ENCODE results near the gene MICALL1. TPM values are rescaled to one million over a fixed set of nuclear protein-coding genes. Genes with fewer than 3 reads are reported as not detected.

The MICALL1 gene, protein sequence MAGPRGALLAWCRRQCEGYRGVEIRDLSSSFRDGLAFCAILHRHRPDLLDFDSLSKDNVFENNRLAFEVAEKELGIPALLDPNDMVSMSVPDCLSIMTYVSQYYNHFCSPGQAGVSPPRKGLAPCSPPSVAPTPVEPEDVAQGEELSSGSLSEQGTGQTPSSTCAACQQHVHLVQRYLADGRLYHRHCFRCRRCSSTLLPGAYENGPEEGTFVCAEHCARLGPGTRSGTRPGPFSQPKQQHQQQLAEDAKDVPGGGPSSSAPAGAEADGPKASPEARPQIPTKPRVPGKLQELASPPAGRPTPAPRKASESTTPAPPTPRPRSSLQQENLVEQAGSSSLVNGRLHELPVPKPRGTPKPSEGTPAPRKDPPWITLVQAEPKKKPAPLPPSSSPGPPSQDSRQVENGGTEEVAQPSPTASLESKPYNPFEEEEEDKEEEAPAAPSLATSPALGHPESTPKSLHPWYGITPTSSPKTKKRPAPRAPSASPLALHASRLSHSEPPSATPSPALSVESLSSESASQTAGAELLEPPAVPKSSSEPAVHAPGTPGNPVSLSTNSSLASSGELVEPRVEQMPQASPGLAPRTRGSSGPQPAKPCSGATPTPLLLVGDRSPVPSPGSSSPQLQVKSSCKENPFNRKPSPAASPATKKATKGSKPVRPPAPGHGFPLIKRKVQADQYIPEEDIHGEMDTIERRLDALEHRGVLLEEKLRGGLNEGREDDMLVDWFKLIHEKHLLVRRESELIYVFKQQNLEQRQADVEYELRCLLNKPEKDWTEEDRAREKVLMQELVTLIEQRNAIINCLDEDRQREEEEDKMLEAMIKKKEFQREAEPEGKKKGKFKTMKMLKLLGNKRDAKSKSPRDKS
- 47.2 to 51.7 TPM (median 48.2 TPM) in 3 replicates for total RNA-seq

DNA sequence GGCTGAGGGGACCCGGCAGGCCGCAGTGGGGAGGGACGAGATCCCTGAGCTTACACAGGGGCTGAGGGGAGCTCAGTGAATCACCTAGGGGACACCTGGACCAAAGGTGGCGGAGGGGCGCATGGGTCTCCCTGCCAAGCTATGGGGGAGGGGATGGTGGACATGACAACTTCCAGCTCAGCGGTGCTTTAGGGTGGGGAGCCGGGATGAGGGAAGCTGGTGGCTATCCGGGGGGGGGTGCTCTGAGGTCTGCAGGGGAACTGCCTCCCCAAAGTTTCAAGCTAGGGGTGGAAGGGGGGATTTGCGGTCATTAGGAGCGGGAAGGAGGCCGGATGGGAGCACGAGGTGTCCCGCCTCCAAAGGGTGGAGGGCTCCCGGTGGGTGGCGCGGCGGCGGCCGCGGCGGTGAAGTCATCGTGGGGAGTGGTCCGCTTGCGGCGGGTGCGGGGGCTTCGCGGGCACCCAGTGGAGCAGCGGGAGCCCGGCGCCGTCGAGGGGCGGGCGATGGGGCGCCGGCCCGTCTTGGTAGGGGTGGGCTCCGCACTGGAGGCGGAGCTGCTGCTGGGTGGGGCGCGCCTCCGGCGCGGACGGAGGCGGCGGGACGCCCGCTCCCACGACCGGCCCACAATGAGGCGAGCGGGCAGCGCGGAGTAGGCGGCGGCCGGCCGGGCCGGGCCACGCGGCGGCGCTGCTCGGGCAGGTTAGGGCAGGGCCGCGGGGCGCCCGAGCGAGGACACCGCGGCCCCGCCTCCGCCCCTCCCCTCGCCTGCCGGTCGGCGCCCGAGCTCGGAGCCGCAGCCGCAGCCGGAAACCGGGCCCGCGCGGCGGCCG, at the start of gene MICALL1:
MICALL1 (plus strand) TSS at position 764 of the 830 bp plus-strand sequence. CDS start 126 bp downstream, outside the sequence.
- H3K4me3 Mint-ChIP-seq: peak within 1 kb of the TSS; percentile 82
- H3K9me3 Mint-ChIP-seq: no peaks in the 10 kb centered on the region
- H3K4me1 Mint-ChIP-seq: peaks cover 33% of the 10 kb centered on the region
- H3K36me3 Mint-ChIP-seq: peaks cover 3% of the 10 kb centered on the region
- no peaks in the 10 kb centered on the region for H3K27me3 Mint-ChIP-seq (ENCODE audit: low read depth)
- TF ChIP-seq, protein P1, sequence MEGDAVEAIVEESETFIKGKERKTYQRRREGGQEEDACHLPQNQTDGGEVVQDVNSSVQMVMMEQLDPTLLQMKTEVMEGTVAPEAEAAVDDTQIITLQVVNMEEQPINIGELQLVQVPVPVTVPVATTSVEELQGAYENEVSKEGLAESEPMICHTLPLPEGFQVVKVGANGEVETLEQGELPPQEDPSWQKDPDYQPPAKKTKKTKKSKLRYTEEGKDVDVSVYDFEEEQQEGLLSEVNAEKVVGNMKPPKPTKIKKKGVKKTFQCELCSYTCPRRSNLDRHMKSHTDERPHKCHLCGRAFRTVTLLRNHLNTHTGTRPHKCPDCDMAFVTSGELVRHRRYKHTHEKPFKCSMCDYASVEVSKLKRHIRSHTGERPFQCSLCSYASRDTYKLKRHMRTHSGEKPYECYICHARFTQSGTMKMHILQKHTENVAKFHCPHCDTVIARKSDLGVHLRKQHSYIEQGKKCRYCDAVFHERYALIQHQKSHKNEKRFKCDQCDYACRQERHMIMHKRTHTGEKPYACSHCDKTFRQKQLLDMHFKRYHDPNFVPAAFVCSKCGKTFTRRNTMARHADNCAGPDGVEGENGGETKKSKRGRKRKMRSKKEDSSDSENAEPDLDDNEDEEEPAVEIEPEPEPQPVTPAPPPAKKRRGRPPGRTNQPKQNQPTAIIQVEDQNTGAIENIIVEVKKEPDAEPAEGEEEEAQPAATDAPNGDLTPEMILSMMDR (IDR thresholded peaks at IDR 0.05; ENCODE audit: unreplicated experiment): no peak
- DNase-seq (ENCODE audit: low spot score in 2 of 2, unreplicated experiment in 2 of 2): peak; percentile 44 to 68
- peak within 1 kb of the TSS; percentile 90 for H3K27ac Mint-ChIP-seq

DNA sequence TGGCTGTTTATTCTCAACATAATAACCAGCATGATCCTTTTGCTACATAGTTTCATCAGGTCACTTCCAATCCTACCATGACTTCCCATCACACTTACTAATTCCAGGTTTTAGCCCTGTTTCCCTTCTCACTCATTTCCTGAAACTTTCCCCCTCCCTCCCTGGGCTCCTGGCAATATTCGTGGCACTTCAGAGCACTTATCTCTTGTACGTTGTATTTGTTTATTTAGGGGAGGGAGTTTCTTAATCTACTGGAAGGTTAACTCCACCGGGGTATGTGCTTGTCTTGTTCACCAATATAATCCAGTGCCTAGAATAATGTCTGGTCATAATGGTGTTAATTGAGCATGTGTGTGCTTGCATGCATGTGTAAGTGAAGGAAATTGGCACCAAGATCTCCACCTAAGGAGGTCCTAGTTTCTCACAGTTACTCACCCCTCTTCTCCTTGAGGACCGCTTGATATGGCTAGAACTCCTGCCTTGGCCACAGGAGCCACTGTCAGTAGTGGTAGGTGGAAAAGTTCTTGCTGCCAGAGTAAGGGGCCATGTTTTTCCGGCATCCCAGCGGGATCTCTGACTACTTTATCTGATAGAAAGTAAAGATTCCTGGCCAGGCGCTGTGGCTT, 45.2 kb upstream of the MICALL1 start:
- no peak overlapping the region for H3K27ac Mint-ChIP-seq
- no peak for DNase-seq (ENCODE audit: low spot score in 2 of 2, unreplicated experiment in 2 of 2)
- TF ChIP-seq, protein P1 (IDR thresholded peaks at IDR 0.05; ENCODE audit: unreplicated experiment): no peak
- no peaks in the 10 kb centered on the region for H3K9me3 Mint-ChIP-seq
- no peaks in the 10 kb centered on the region for H3K4me1 Mint-ChIP-seq
- H3K36me3 Mint-ChIP-seq: peaks cover 37% of the 10 kb centered on the region
- no peaks in the 10 kb centered on the region for H3K27me3 Mint-ChIP-seq (ENCODE audit: low read depth)
- no peak overlapping the region for H3K4me3 Mint-ChIP-seq

DNA sequence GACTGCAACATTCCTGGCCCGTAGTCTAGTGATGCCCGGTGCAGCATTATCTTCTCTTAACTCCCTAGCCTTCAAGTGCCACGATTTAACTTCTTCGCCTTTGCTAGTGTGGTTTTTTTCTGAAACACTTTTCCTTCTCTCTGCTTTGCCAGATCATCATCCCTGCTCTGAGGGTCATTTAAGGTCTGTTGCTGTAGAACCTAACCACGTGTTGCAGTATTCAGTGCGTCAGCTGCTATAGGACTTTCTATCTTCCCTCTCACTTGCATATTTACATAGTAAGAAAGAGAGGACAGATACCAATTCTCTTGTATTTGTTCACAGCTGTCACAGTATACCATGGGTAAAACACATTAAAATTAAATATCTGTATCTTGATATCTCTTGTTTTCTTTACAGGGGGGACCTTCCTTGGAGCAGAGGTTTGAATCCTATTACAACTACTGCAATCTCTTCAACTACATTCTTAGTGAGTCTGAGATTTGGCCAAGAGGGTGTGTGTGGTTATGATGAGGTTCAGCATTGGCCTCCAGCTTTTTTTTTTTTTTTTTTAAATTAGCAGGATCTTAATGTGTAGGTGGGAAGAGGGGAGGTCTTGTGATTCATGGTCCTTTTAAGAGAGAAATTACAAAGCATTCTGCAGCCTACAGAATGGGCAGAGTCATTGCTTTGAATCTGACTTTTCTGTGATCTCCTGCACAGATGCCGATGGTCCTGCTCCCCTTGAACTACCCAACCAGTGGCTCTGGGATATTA, 43.3 kb upstream of the MICALL1 start:
- TF ChIP-seq, protein P1 (IDR thresholded peaks at IDR 0.05; ENCODE audit: unreplicated experiment): no peak
- no peaks in the 10 kb centered on the region for H3K9me3 Mint-ChIP-seq
- H3K27me3 Mint-ChIP-seq (ENCODE audit: low read depth): no peaks in the 10 kb centered on the region
- H3K4me1 Mint-ChIP-seq: no peaks in the 10 kb centered on the region
- DNase-seq (ENCODE audit: low spot score in 2 of 2, unreplicated experiment in 2 of 2): no peak
- no peak overlapping the region for H3K4me3 Mint-ChIP-seq
- H3K27ac Mint-ChIP-seq: peak overlapping the region; percentile 25
- peaks cover 38% of the 10 kb centered on the region for H3K36me3 Mint-ChIP-seq

DNA sequence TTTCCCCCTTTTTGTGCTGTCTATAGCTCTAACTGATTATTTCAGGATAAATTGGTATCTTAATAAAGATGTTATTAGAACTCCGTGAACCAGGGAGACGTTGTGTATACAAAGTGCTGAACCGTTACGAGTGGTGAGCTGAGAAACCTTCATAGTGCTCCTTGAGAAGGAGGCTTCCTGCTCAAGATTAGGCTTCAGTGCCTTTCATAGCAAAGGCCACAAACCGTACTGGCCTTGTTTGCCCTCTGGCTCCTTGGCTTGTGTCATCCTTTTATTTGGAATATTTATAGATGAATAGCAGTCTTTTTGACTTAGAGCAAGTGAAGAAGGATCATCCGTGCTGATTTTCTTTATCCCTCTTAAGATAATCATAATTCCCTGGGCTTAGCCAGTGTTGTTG, 40.6 kb upstream of the MICALL1 start:
- no peak for DNase-seq (ENCODE audit: low spot score in 2 of 2, unreplicated experiment in 2 of 2)
- Mint-ChIP-seq H3K36me3 (peaks cover 38% of the 10 kb centered on the region), H3K27me3 (ENCODE audit: low read depth) (no peaks in the 10 kb centered on the region), H3K9me3 (no peaks in the 10 kb centered on the region), H3K4me1 (no peaks in the 10 kb centered on the region), H3K4me3 (no peak overlapping the region), H3K27ac (no peak overlapping the region)
- TF ChIP-seq, protein P1 (IDR thresholded peaks at IDR 0.05; ENCODE audit: unreplicated experiment): no peak
